ENCODE measurements around the gene CYP4F8.

CYP4F8 gene

GRCh38 chr19:15651791-15652190 lies 36.8 kb downstream of the CYP4F8 start:
- H3K4me2 ChIP-seq (ENCODE audit: low read length): no peak overlapping the region
- H3K36me3 ChIP-seq (ENCODE audit: control insufficient read depth, insufficient read depth, low read length): no peaks in the 10 kb centered on the region
- H3K4me1 ChIP-seq: no peaks in the 10 kb centered on the region
- H3K27me3 ChIP-seq (ENCODE audit: control insufficient read depth, insufficient read depth, low read length): no peaks in the 10 kb centered on the region
- no peak overlapping the region for H3K27ac ChIP-seq
- no peak for TF ChIP-seq CTCF (IDR thresholded peaks at IDR 0.05)
- H3K4me3 ChIP-seq (ENCODE audit: low read depth, low read length): no peak overlapping the region
- H3K9me3 ChIP-seq (ENCODE audit: control insufficient read depth, low read length): no peaks in the 10 kb centered on the region
- no peak overlapping the region for H3K9ac ChIP-seq
- H2AFZ ChIP-seq: no peak overlapping the region
- H3K79me2 ChIP-seq: no peaks in the 10 kb centered on the region

GRCh38 chr19:15652559-15653278 lies 37.7 kb downstream of the CYP4F8 start:
- Histone ChIP-seq H3K27me3 (ENCODE audit: control insufficient read depth, insufficient read depth, low read length) (no peaks in the 10 kb centered on the region), H3K27ac (no peak overlapping the region), H2AFZ (no peak overlapping the region), H3K79me2 (no peaks in the 10 kb centered on the region), H3K4me2 (ENCODE audit: low read length) (no peak overlapping the region), H3K4me3 (ENCODE audit: low read depth, low read length) (no peak overlapping the region), H3K4me1 (no peaks in the 10 kb centered on the region), H3K9me3 (ENCODE audit: control insufficient read depth, low read length) (no peaks in the 10 kb centered on the region), H3K9ac (no peak overlapping the region), H3K36me3 (ENCODE audit: control insufficient read depth, insufficient read depth, low read length) (no peaks in the 10 kb centered on the region)
- no peak for TF ChIP-seq CTCF (IDR thresholded peaks at IDR 0.05)

DNA sequence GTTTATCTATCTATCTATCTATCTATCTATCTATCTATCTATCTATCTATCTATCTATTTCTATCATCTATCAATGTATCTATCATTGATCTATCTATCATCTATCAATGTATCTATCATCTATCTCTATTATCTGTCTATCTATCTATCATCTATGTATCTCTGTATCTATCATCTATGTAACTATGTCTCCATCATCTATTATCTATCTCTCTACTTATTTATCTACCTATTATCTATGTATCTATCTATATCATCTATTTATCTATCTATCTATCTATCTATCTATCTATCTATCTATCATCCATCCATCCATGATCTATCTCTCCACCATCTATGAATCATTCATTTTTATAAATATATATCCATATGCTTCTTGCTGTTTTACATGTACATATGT lies 41.4 kb downstream of the CYP4F8 start:
- H3K4me1 ChIP-seq: no peaks in the 10 kb centered on the region

GRCh38 chr19:15663247-15663646 lies 48.2 kb downstream of the CYP4F8 start:
- H3K4me3 ChIP-seq (ENCODE audit: low read depth, low read length): no peak overlapping the region
- no peak overlapping the region for H2AFZ ChIP-seq
- H3K4me2 ChIP-seq (ENCODE audit: low read length): no peak overlapping the region
- H3K36me3 ChIP-seq (ENCODE audit: control insufficient read depth, insufficient read depth, low read length): no peaks in the 10 kb centered on the region
- TF ChIP-seq CTCF (IDR thresholded peaks at IDR 0.05): no peak
- no peaks in the 10 kb centered on the region for H3K27me3 ChIP-seq (ENCODE audit: control insufficient read depth, insufficient read depth, low read length)
- no peaks in the 10 kb centered on the region for H3K4me1 ChIP-seq
- no peak overlapping the region for H3K27ac ChIP-seq
- no peak overlapping the region for H3K9ac ChIP-seq
- no peaks in the 10 kb centered on the region for H3K79me2 ChIP-seq
- H3K9me3 ChIP-seq (ENCODE audit: control insufficient read depth, low read length): no peaks in the 10 kb centered on the region

More for the DNA sequence above, 41.4 kb downstream of the CYP4F8 start:
- no peak overlapping the region for H3K4me3 ChIP-seq (ENCODE audit: low read depth, low read length)
- TF ChIP-seq CTCF (IDR thresholded peaks at IDR 0.05): no peak
- H3K4me2 ChIP-seq (ENCODE audit: low read length): no peak overlapping the region
- H3K27me3 ChIP-seq (ENCODE audit: control insufficient read depth, insufficient read depth, low read length): no peaks in the 10 kb centered on the region
- no peak overlapping the region for H3K9ac ChIP-seq
- no peaks in the 10 kb centered on the region for H3K36me3 ChIP-seq (ENCODE audit: control insufficient read depth, insufficient read depth, low read length)
- no peak overlapping the region for H2AFZ ChIP-seq
- H3K79me2 ChIP-seq: no peaks in the 10 kb centered on the region
- H3K9me3 ChIP-seq (ENCODE audit: control insufficient read depth, low read length): no peaks in the 10 kb centered on the region
- no peak overlapping the region for H3K27ac ChIP-seq

- no peaks in the 10 kb centered on the region for H3K9me3 ChIP-seq (ENCODE audit: control insufficient read depth, low read length)
- no peak for TF ChIP-seq CTCF (IDR thresholded peaks at IDR 0.05)
- no peak overlapping the region for H3K4me3 ChIP-seq (ENCODE audit: low read depth, low read length)
- no peaks in the 10 kb centered on the region for H3K27me3 ChIP-seq (ENCODE audit: control insufficient read depth, insufficient read depth, low read length)
- H2AFZ ChIP-seq: no peak overlapping the region
- no peak overlapping the region for H3K9ac ChIP-seq
- no peaks in the 10 kb centered on the region for H3K36me3 ChIP-seq (ENCODE audit: control insufficient read depth, insufficient read depth, low read length)
- no peak overlapping the region for H3K4me2 ChIP-seq (ENCODE audit: low read length)
- no peaks in the 10 kb centered on the region for H3K79me2 ChIP-seq
- H3K27ac ChIP-seq: no peak overlapping the region
- H3K4me1 ChIP-seq: no peaks in the 10 kb centered on the region
Measured at GRCh38 chr19:15666186-15666585, 51.2 kb downstream of the CYP4F8 start.

Data from parathyroid adenoma (tissue), 2 donors.